Peyer's patch (tissue), 4 donors: ENCODE data around the gene CPVL.

Source experiments
- CTCF ChIP-seq, 6 experiments: fragments of 450-650 bp in 4 of 6; fragments of 200-600 bp in 2 of 6; sonication (generic) in 1 of 6; IDR thresholded peaks; one replicate each; pipeline ENCODE4 v1.5.1; 2017 to 2019; ENCODE audit warnings: antibody characterized with exemption in 6 of 6, mild to moderate bottlenecking in 3 of 6, moderate library complexity in 1 of 6
- POLR2A ChIP-seq, 2 donors: fragments of 450-650 bp; IDR thresholded peaks; one replicate each; pipeline ENCODE4 v1.5.1; 2017; ENCODE audit warnings: antibody characterized with exemption in 2 of 2, mild to moderate bottlenecking in 2 of 2, moderate library complexity in 2 of 2

- no peak for TF ChIP-seq POLR2A (IDR thresholded peaks at IDR 0.05)
- TF ChIP-seq CTCF (IDR thresholded peaks at IDR 0.05): no peak
Measured at GRCh38 chr7:29096446-29096730, 49.9 kb downstream of the CPVL start.
